Duodenal mucosa (tissue), 2 donors: ENCODE results near the gene FOXN3.

Experiments used
- H3K27ac ChIP-seq: one replicate; pipeline ENCODE4 v1.7.0; 2013; ENCODE audit warnings: low read depth, low read length
- H3K27me3 ChIP-seq, 2 donors: one replicate each; pipeline ENCODE4 v1.7.0; 2013; ENCODE audit warnings: low read length in 2 of 2, control low read depth in 1 of 2; ENCODE audit not compliant: insufficient read depth in 2 of 2, control insufficient read depth in 1 of 2
- H3K36me3 ChIP-seq, 2 donors: one replicate each; pipeline ENCODE4 v1.7.0; 2013; ENCODE audit warnings: low read length in 2 of 2, control low read depth in 1 of 2; ENCODE audit not compliant: insufficient read depth in 2 of 2, control insufficient read depth in 1 of 2
- H3K4me1 ChIP-seq, 2 donors: one replicate each; pipeline ENCODE4 v1.7.0; 2013; ENCODE audit warnings: low read length in 2 of 2, control low read depth in 1 of 2; ENCODE audit not compliant: insufficient read depth in 2 of 2, control insufficient read depth in 1 of 2
- H3K4me3 ChIP-seq, 2 donors: one replicate each; pipeline ENCODE4 v1.7.0; 2013; ENCODE audit warnings: low read length in 2 of 2, low read depth in 1 of 2
- H3K9ac ChIP-seq, 2 donors: one replicate each; pipeline ENCODE4 v1.7.0; 2013; ENCODE audit warnings: low read length in 2 of 2, low read depth in 1 of 2
- H3K9me3 ChIP-seq, 2 donors: one replicate each; pipeline ENCODE4 v1.7.0; 2013; ENCODE audit warnings: low read length in 2 of 2, control low read depth in 1 of 2; ENCODE audit not compliant: control insufficient read depth in 1 of 2

Gene FOXN3

DNA sequence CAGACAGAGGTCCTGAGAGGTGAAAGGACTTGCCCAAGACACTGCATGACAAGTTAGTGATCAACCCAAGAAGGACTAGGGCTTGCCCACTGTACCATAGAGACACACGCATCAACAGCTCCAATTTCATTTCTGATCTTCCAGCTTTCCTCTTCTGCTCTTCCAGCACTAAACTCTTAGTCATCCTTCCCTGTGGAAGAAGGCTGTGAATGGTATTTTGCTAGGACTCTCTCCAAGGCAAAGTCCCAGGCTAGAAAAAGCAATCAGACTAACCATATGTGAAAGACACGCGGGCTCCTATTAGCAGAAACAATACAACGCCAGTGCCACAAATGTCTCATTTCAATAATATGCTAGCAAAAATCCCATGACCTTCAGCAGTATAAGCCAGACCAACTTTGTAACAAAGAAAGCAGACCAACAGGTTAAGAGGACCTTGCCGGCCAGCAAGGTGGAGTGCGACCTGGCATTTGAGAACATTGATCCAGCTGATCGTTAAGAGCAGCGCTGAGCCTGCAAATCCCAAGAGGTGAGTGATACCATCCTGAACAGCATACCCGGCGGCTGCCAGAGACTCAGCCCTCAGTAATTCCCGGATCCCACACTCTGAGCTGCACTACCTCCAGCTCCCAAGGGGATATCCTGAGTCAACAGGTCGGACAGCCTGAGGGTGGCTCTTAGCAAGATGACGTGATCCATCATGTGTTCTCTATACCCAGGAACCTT is 132.5 kb downstream of the FOXN3 start:
- Histone ChIP-seq H3K4me3 (no peak overlapping the region), H3K4me1 (no peaks in the 10 kb centered on the region)

DNA sequence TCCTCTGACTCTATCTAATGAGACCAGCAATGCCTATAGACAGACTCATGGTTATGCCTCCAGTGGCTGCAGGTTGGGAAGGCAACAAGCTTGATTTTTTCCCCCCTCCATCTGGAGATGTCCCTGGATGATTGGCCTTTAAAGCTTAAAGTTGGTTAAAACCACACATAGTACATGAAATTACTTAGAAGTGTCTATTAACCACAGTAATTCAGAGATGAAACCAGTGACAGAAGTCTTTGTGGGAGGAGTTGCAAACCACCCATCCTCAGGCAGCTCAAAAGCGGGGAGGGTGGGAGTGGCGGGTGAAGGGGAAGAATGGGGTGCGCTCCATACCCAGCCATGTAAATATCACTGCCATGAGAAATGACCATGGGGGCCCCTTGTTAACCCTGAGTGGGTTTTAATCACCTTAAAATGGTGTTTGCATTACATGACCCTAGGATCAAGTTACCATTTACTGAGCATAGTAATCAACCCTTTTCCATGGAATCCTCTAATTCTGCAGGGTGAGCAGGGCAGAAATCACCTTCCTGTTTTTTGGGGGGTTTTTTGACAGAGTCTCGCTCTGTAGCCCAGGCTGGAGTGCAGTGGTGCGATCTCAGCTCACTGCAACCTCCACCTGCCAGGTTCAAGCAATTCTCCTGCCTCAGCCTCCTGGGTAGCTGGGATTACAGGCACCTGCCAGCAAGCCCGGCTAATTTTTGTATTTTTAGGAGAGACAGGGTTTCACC is 133.5 kb downstream of the FOXN3 start:
- H3K27ac ChIP-seq: no peak overlapping the region

More for the DNA sequence above, 132.5 kb downstream of the FOXN3 start:
- H3K36me3 ChIP-seq: peaks cover 5 to 8% of the 10 kb centered on the region in 2 donors
- no peaks in the 10 kb centered on the region for H3K27me3 ChIP-seq
- H3K27ac ChIP-seq: no peak overlapping the region
- no peaks in the 10 kb centered on the region for H3K9me3 ChIP-seq
- no peak overlapping the region for H3K9ac ChIP-seq

DNA sequence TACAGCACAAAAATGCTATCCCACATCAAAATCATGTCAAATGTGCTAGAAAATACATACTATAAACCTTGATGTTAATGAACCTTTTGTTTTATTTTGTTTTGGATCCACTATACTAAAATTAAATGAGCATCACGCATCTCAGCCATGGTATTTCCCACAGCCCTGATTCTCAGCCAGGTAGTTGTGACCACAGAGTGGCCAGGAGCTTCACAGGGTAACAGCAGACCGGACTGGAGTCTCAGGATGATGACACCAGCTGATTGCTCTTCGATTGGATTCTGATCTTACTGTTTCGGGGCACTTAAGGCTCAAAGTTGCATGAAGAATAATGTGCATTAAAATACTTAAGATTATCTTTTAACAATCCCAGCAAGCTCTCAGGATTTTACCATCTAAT is 134.8 kb downstream of the FOXN3 start:
- no peaks in the 10 kb centered on the region for H3K27me3 ChIP-seq
- H3K4me1 ChIP-seq: no peaks in the 10 kb centered on the region
- no peak overlapping the region for H3K27ac ChIP-seq
- H3K4me3 ChIP-seq: no peak overlapping the region
- H3K9ac ChIP-seq: no peak overlapping the region
- no peaks in the 10 kb centered on the region for H3K9me3 ChIP-seq
- peaks cover 5 to 12% of the 10 kb centered on the region in 2 donors for H3K36me3 ChIP-seq

More for the DNA sequence above, 133.5 kb downstream of the FOXN3 start:
- Histone ChIP-seq H3K36me3 (peaks cover 5 to 8% of the 10 kb centered on the region in 2 donors), H3K27me3 (no peaks in the 10 kb centered on the region), H3K9ac (no peak overlapping the region), H3K4me3 (no peak overlapping the region), H3K9me3 (no peaks in the 10 kb centered on the region), H3K4me1 (no peaks in the 10 kb centered on the region)

DNA sequence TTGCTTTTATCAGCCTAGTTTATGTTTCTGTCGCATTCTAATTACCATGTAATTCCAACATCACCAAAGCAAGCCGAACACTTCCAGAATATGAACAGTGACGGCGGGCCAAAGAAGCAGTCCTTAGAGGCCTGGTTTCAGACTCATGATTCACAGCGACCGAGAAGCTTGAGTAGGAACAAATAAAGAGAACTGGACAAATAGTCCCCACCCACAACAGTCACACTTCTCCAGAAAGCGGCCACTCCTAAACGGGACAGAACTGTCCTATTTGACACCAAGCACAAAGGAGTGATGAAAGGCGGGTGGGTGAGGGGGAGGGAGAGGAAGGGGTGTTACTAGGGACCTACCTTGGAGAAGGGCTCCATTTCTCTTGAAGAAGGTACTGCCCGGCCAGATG is 136.4 kb downstream of the FOXN3 start:
- Histone ChIP-seq H3K27me3 (no peaks in the 10 kb centered on the region), H3K4me3 (no peak overlapping the region), H3K36me3 (peaks cover 6 to 10% of the 10 kb centered on the region in 2 donors), H3K4me1 (no peaks in the 10 kb centered on the region), H3K9ac (no peak overlapping the region), H3K27ac (no peak overlapping the region), H3K9me3 (no peaks in the 10 kb centered on the region)

DNA sequence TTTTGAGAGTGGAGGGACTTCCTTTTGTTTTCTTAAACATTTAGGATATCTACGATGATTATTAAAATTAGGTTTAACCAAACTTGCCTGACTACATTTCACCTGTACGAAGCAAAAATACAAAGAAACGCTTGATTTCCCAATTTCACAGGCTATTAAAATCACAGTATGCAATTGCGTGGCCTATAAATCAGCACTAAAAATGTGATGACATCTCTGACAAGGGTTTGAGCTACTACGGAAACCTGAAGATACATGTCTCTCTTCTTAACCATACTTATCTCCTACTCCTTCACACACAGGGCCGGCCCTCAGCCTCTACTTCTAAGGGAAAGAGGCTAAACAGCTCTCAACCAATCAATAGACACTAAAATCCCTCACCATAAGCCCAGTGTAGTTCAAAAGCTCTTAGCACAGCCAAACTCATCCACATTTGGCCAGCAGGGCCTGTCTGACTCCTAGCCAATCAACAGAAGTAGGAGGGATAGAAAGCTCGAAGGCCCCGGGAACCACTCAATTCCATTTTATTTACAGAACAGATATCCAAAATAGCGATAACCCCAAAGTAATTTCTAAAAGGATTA is 137.3 kb downstream of the FOXN3 start:
- H3K27me3 ChIP-seq: no peaks in the 10 kb centered on the region
- H3K9ac ChIP-seq: no peak overlapping the region
- no peaks in the 10 kb centered on the region for H3K9me3 ChIP-seq
- no peaks in the 10 kb centered on the region for H3K4me1 ChIP-seq
- peaks cover 9 to 10% of the 10 kb centered on the region in 2 donors for H3K36me3 ChIP-seq
- no peak overlapping the region for H3K27ac ChIP-seq
- no peak overlapping the region for H3K4me3 ChIP-seq

DNA sequence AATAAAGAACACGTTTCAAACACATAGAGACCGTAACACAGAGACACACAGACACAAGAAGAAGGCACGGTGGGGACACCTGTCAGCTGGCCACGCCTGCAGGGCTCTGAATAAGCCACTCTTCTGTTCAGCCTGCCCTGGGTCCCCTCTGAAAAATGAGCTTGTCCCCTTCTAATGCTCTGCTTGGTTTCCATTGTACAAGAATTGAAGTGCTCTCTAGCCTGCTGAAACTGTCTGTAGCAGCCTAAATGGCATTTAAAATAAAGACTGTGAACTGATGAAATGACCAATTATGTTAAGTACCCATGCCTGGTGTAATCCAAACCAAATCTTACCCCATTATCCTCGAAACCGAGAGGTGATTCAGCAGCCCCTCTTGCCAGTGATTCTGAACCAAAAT is 139.8 kb downstream of the FOXN3 start:
- H3K36me3 ChIP-seq: peaks cover 9 to 15% of the 10 kb centered on the region in 2 donors
- H3K4me1 ChIP-seq: no peaks in the 10 kb centered on the region
- no peak overlapping the region for H3K27ac ChIP-seq
- no peak overlapping the region for H3K4me3 ChIP-seq
- H3K9me3 ChIP-seq: no peaks in the 10 kb centered on the region
- H3K9ac ChIP-seq: no peak overlapping the region
- H3K27me3 ChIP-seq: no peaks in the 10 kb centered on the region

DNA sequence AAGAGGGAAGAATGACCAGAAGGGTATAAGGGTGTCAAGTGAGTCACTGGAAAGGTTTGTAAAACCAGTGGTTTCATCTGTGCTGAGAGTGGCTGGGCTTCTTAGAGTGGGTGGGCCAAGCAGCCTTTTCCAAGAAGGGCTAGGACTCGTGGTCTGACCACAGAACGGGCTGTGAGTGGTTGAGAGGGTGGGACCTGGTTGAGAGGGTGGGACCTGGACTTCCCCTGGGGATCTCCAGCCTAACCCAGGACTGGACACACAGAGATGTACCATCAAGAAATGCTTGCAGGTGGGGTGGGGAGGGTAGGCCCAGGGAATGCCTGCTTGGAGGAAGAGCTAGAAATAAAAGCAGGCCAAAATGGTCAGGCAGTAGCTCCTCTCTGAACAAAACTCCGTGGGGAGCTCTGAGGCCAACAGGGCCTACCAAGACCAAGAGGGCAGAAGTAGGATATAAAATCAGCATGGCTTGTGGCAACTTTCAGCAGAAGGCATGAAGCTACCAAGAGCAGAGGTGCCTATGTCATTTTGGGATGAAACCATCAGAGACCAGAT is 140.5 kb downstream of the FOXN3 start:
- no peak overlapping the region for H3K9ac ChIP-seq
- no peak overlapping the region for H3K4me3 ChIP-seq
- no peaks in the 10 kb centered on the region for H3K4me1 ChIP-seq
- peaks cover 9 to 15% of the 10 kb centered on the region in 2 donors for H3K36me3 ChIP-seq
- H3K27me3 ChIP-seq: no peaks in the 10 kb centered on the region
- no peaks in the 10 kb centered on the region for H3K9me3 ChIP-seq
- H3K27ac ChIP-seq: no peak overlapping the region

DNA sequence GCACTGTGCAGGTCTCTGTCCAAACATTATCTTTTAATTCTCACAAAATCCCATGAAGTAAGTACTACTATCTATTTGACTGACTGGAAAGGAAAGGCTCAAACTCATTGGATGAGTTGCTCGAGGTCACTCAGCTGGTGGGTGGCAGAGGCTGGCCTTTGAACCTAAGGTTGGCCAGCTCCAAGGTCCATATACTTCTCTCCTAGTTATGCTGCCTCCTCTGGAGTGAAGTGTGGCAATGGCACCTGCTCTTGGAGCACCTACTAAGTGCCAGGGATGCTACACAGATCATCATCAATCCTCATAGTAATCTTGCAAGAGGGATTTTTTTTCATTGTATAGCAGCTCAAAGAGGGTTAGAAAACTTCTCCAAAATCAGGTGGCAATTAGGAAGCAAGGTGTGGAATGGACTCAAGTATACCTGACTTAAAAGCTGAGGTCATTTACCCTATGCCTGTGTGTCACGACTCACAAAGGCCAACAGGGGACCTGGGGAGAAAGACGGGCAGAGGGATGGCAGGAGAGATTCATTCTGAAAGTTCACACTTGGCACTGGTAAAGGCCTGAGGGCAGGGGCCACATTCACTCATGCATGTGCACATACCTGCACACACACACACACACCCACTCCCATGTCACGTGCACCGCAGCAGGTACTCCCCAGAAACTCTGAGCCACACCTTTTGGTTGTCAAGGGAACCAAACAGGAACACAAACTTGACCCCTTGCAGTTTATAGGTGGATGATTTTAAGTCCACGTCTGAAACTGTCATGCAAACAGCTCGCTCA is 146.4 kb downstream of the FOXN3 start:
- Histone ChIP-seq H3K4me1 (peaks cover 22 to 25% of the 10 kb centered on the region in 2 donors), H3K9me3 (no peaks in the 10 kb centered on the region), H3K36me3 (peaks cover 4 to 18% of the 10 kb centered on the region in 2 donors), H3K27ac (no peak overlapping the region), H3K9ac (no peak overlapping the region), H3K4me3 (no peak overlapping the region), H3K27me3 (no peaks in the 10 kb centered on the region)

DNA sequence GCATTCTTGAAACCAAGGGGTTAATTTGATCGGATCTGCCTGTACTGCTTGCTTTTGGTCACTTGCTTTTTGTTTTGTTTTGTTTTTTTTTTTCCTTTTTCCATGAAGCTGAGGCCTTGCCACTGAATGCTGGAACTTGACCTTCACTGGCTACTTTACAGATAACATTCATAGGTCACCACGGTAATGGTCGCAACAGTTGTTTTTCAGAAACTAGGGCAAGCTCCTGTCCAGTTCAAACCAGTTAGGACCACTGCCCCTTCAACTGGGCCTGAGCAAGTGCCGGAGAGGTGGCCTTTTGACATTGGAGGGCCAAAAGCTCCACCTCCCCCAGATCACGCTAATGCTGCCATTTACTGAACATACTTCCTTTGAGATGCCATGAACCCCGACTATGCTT is 147.6 kb downstream of the FOXN3 start:
- H3K9me3 ChIP-seq: no peaks in the 10 kb centered on the region
- H3K9ac ChIP-seq: no peak overlapping the region
- H3K27me3 ChIP-seq: no peaks in the 10 kb centered on the region
- no peak overlapping the region for H3K4me3 ChIP-seq
- H3K36me3 ChIP-seq: peaks cover 0 to 19% of the 10 kb centered on the region in 2 donors
- H3K4me1 ChIP-seq: peaks cover 22 to 25% of the 10 kb centered on the region in 2 donors
- no peak overlapping the region for H3K27ac ChIP-seq
